OCI-LY7 (cell line): ENCODE measurements around the gene RAD51B. TPM values are rescaled to one million over a fixed set of nuclear protein-coding genes. Genes with fewer than 3 reads are reported as not detected.

Experiments used
- BruUV-seq: library from RNA; stranded (reverse); fragments of 400-500 nt; replicated peaks from 2 replicates; lab custom pipeline; 2021; lab: Mats Ljungman, UMichigan
- CTCF ChIA-PET: fragments of 300-600 bp; sonication (Branson Sonifier 250); formaldehyde crosslinking; loops from one replicate; lab custom pipeline; 2022; ENCODE audit warnings: antibody characterized with exemption; ENCODE audit not compliant: unreplicated experiment; lab: Charles Lee
- POLR2A ChIA-PET: fragments of 300-600 bp; sonication (Branson Sonifier 250); formaldehyde crosslinking; loops from one replicate; lab custom pipeline; 2022; ENCODE audit warnings: antibody characterized with exemption; lab: Charles Lee
- DNase-seq: peaks from one replicate; pipeline ENCODE4 v3.0.0-alpha.2; 2015; ENCODE audit warnings: low spot score
- H2AFZ ChIP-seq: fragments of 200-600 bp; sonication (generic), shearing (Covaris generic); 2 replicates; pipeline ENCODE4 v1.6.1; 2014; ENCODE audit warnings: mild to moderate bottlenecking, antibody characterized with exemption, low read length, moderate library complexity
- H3K27ac ChIP-seq: fragments of 200-600 bp; sonication (generic); 2 replicates; pipeline ENCODE4 v1.5.1; 2014; ENCODE audit warnings: mixed run types, low read depth, mild to moderate bottlenecking, moderate library complexity, low read length, inconsistent platforms; ENCODE audit not compliant: poor library complexity, severe bottlenecking
- H3K36me3 ChIP-seq: fragments of 200-600 bp; sonication (generic); 2 replicates; pipeline ENCODE4 v1.6.1; 2014; ENCODE audit warnings: mild to moderate bottlenecking, antibody characterized with exemption, low read length, moderate library complexity, mixed read lengths; ENCODE audit not compliant: insufficient read depth
- H3K4me1 ChIP-seq: fragments of 200-600 bp; sonication (generic); 2 replicates; pipeline ENCODE4 v1.5.1; 2014; ENCODE audit warnings: mild to moderate bottlenecking, low read length; ENCODE audit not compliant: insufficient read depth, poor library complexity, severe bottlenecking
- H3K4me2 ChIP-seq: fragments of 200-600 bp; sonication (generic); 2 replicates; pipeline ENCODE4 v1.6.1; 2014; ENCODE audit warnings: mild to moderate bottlenecking, low read length
- H3K4me3 ChIP-seq: fragments of 200-600 bp; sonication (generic); 2 replicates; pipeline ENCODE4 v1.5.1; 2014; ENCODE audit warnings: mild to moderate bottlenecking, low read depth, low read length; ENCODE audit not compliant: poor library complexity, severe bottlenecking
- H3K79me2 ChIP-seq: fragments of 200-600 bp; sonication (generic); 2 replicates; pipeline ENCODE4 v1.6.1; 2016; ENCODE audit warnings: low read depth, mild to moderate bottlenecking, low read length, moderate library complexity, mixed read lengths; ENCODE audit not compliant: insufficient read depth
- H3K9me2 ChIP-seq: fragments of 200-600 bp; sonication (generic); 2 replicates; pipeline ENCODE4 v1.6.1; 2016; ENCODE audit warnings: mild to moderate bottlenecking, low read length, mixed read lengths; ENCODE audit not compliant: insufficient read depth
- H3K9me3 ChIP-seq: fragments of 200-600 bp; sonication (generic); 2 replicates; pipeline ENCODE4 v1.6.1; 2014; ENCODE audit warnings: mild to moderate bottlenecking, mixed run types, low read length, mixed read lengths
- H4K20me1 ChIP-seq: fragments of 200-600 bp; sonication (generic); 2 replicates; pipeline ENCODE4 v1.6.1; 2014; ENCODE audit warnings: mild to moderate bottlenecking, antibody characterized with exemption, low read length, moderate library complexity, mixed read lengths; ENCODE audit not compliant: insufficient read depth
- CTCF ChIP-seq: fragments of 200-600 bp; sonication (generic); conservative IDR thresholded peaks from 2 replicates; pipeline ENCODE4 v1.5.1; 2014; ENCODE audit warnings: mild to moderate bottlenecking, antibody characterized with exemption, low read length, moderate library complexity, mixed read lengths
- EZH2phosphoT487 ChIP-seq: fragments of 200-600 bp; sonication (generic); IDR thresholded peaks from 2 replicates; pipeline ENCODE4 v1.6.1; 2018; ENCODE audit warnings: low read depth, borderline replicate concordance, mild to moderate bottlenecking, mixed run types, antibody characterized with exemption, low read length, moderate library complexity, mixed read lengths
- intact Hi-C: fragments of 100-400 bp; cut with micrococcal nuclease; formaldehyde crosslinking; loops from one replicate; pipeline ENCODE4 v1.10.0; 2022; ENCODE audit not compliant: unreplicated experiment
- total RNA-seq, 2 experiments: library from RNA; depleted of rRNA in 1 of 2; stranded (reverse); fragments of >200 nt in 1 of 2; shearing (Covaris generic) in 1 of 2; gene quantifications; 2 replicates each; pipeline ENCODE4 v1.2.3, GENCODE V29; 2014 to 2022

Gene RAD51B
- total RNA-seq, 2 experiments from 2014 or later, result 41.4 to 89.9 TPM

- Histone ChIP-seq H4K20me1 (no peaks in the 10 kb centered on the region), H3K27ac (no peak overlapping the region), H3K4me2 (no peak overlapping the region), H3K9me3 (no peaks in the 10 kb centered on the region), H3K9me2 (no peaks in the 10 kb centered on the region), H3K79me2 (no peaks in the 10 kb centered on the region), H3K4me3 (no peak overlapping the region), H3K4me1 (no peaks in the 10 kb centered on the region), H2AFZ (no peak overlapping the region), H3K36me3 (no peaks in the 10 kb centered on the region)
- no TSS peak for BruUV-seq
- intact Hi-C loops, result no loop called here
- no peak for DNase-seq
- TF ChIP-seq CTCF (no peak), EZH2phosphoT487 (no peak)
- CTCF ChIA-PET, result no interaction called here
- POLR2A ChIA-PET, result no interaction called here
Observed at GRCh38 chr14:68544081-68544892, 724.7 kb downstream of the RAD51B start.

GRCh38 chr14:68546839-68547238 lies 727.3 kb downstream of the RAD51B start:
- POLR2A ChIA-PET, result no interaction called here
- no peaks in the 10 kb centered on the region for H3K4me1 ChIP-seq
- H4K20me1 ChIP-seq, result no peaks in the 10 kb centered on the region
- TF ChIP-seq CTCF, result no peak
- no peak for TF ChIP-seq EZH2phosphoT487
- H3K4me3 ChIP-seq, result no peak overlapping the region
- H3K9me3 ChIP-seq, result no peaks in the 10 kb centered on the region
- no peaks in the 10 kb centered on the region for H3K9me2 ChIP-seq
- no peak overlapping the region for H3K27ac ChIP-seq
- H2AFZ ChIP-seq, result no peak overlapping the region
- no peak overlapping the region for H3K4me2 ChIP-seq
- no peak for DNase-seq
- BruUV-seq, result no TSS peak
- no peaks in the 10 kb centered on the region for H3K79me2 ChIP-seq
- CTCF ChIA-PET, result no interaction called here
- no peaks in the 10 kb centered on the region for H3K36me3 ChIP-seq
- intact Hi-C loops, result no loop called here
